ENCODE data around the gene STXBP6.

DNA sequence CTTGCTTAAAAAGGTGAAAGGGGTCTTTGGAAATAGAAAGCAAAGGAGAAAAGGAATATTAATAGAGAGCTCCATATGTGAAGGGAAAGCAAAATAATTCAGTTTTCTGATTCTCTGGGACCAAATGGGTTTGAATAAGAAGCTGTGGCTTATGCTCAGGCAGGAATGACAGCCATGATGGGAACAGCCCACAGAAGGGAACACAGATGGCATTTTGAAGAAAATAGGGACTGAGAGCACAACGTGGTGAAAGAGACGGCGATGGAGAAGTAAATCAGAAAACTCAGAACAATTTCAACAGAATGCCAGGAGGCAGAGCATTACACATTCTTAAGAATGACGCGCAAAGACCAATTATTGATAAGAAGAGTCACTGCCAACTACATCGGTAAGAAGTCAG, 102.8 kb downstream of the STXBP6 start:
- TF ChIP-seq, protein P1, sequence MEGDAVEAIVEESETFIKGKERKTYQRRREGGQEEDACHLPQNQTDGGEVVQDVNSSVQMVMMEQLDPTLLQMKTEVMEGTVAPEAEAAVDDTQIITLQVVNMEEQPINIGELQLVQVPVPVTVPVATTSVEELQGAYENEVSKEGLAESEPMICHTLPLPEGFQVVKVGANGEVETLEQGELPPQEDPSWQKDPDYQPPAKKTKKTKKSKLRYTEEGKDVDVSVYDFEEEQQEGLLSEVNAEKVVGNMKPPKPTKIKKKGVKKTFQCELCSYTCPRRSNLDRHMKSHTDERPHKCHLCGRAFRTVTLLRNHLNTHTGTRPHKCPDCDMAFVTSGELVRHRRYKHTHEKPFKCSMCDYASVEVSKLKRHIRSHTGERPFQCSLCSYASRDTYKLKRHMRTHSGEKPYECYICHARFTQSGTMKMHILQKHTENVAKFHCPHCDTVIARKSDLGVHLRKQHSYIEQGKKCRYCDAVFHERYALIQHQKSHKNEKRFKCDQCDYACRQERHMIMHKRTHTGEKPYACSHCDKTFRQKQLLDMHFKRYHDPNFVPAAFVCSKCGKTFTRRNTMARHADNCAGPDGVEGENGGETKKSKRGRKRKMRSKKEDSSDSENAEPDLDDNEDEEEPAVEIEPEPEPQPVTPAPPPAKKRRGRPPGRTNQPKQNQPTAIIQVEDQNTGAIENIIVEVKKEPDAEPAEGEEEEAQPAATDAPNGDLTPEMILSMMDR (conservative IDR thresholded peaks at IDR 0.05): no peak
- TF ChIP-seq EZH2 (IDR thresholded peaks at IDR 0.05; ENCODE audit: low read depth): no peak

All from PC-9 (cell line).